Effector CD4-positive, alpha-beta T cell (primary cell): ENCODE data around the gene USP3.
"Not testable (repeated sequence)": the region's sequence is repeated elsewhere in the genome, so short reads cannot be mapped to it uniquely, and the experiment has no call there.

Experiments
- DNase-seq: peaks from one replicate; pipeline ENCODE4 v3.0.0-alpha.2; 2020

Gene USP3

GRCh38 chr15:63513728-63514127 is 9.3 kb downstream of the USP3 start:
- no peak for DNase-seq

- DNase-seq, result no peak
Observed at GRCh38 chr15:63514531-63514943, 10.1 kb downstream of the USP3 start.

- DNase-seq, result no peak
Observed at GRCh38 chr15:63517202-63517601, 12.8 kb downstream of the USP3 start.

- no peak for DNase-seq
Observed at GRCh38 chr15:63517628-63518027, 13.2 kb downstream of the USP3 start.

- no peak for DNase-seq
Observed at GRCh38 chr15:63519041-63519440, 14.6 kb downstream of the USP3 start.

GRCh38 chr15:63519548-63520178 is 15.3 kb downstream of the USP3 start:
- no peak for DNase-seq

GRCh38 chr15:63520462-63520861 is 16.1 kb downstream of the USP3 start:
- DNase-seq, result not testable (repeated sequence)

- DNase-seq, result no peak
Observed at GRCh38 chr15:63522225-63522578, 17.8 kb downstream of the USP3 start.

- DNase-seq, result no peak
Observed at GRCh38 chr15:63523306-63523990, 19.1 kb downstream of the USP3 start.

- no peak for DNase-seq
Observed at GRCh38 chr15:63524316-63525015, 20.1 kb downstream of the USP3 start.

- DNase-seq, result no peak
Observed at GRCh38 chr15:63526401-63526800, 22.0 kb downstream of the USP3 start.

- DNase-seq, result no peak
Observed at GRCh38 chr15:63528138-63528659, 23.8 kb downstream of the USP3 start.

- DNase-seq, result no peak
Observed at GRCh38 chr15:63530235-63530634, 25.8 kb downstream of the USP3 start.

- no peak for DNase-seq
Observed at GRCh38 chr15:63530752-63531299, 26.4 kb downstream of the USP3 start.

GRCh38 chr15:63531586-63531985 is 27.2 kb downstream of the USP3 start:
- DNase-seq, result no peak

- DNase-seq, result no peak
Observed at GRCh38 chr15:63532307-63532744, 27.9 kb downstream of the USP3 start.

- not testable (repeated sequence) for DNase-seq
Observed at GRCh38 chr15:63534888-63535287, 30.5 kb downstream of the USP3 start.

GRCh38 chr15:63535689-63536088 is 31.3 kb downstream of the USP3 start:
- no peak for DNase-seq

- no peak for DNase-seq
Observed at GRCh38 chr15:63538876-63539275, 34.5 kb downstream of the USP3 start.

GRCh38 chr15:63539521-63539920 is 35.1 kb downstream of the USP3 start:
- DNase-seq, result no peak

- no peak for DNase-seq
Observed at GRCh38 chr15:63539998-63540397, 35.6 kb downstream of the USP3 start.

- no peak for DNase-seq
Observed at GRCh38 chr15:63540449-63540848, 36.1 kb downstream of the USP3 start.

GRCh38 chr15:63544258-63545026 is 40.0 kb downstream of the USP3 start:
- no peak for DNase-seq
